Mesenchymal stem cell (in vitro differentiated cells and primary cell): Measurements from ENCODE around the gene RAB6B.

Source experiments
- DNase-seq: peaks from one replicate; pipeline ENCODE4 v3.0.0-alpha.2; 2013
- H2AFZ ChIP-seq: one replicate; pipeline ENCODE4 v1.6.1; 2013; ENCODE audit warnings: low read depth, mild to moderate bottlenecking, control low read depth, inconsistent platforms, low read length, moderate library complexity
- H2AK5ac ChIP-seq: 2 replicates; pipeline ENCODE4 v1.6.1; 2013; ENCODE audit warnings: low read length, moderate library complexity, mild to moderate bottlenecking, inconsistent platforms; ENCODE audit not compliant: severe bottlenecking
- H2BK120ac ChIP-seq: one replicate; pipeline ENCODE4 v1.6.1; 2013; ENCODE audit warnings: low read depth, mild to moderate bottlenecking, inconsistent platforms, low read length, moderate library complexity
- H2BK12ac ChIP-seq, 2 experiments: one replicate each; pipeline ENCODE4 v1.6.1; 2013; ENCODE audit warnings: inconsistent platforms in 2 of 2, low read length in 2 of 2, mild to moderate bottlenecking in 2 of 2, moderate library complexity in 2 of 2, control low read depth in 1 of 2
- H2BK15ac ChIP-seq: one replicate; pipeline ENCODE4 v1.6.1; 2013; ENCODE audit warnings: mild to moderate bottlenecking, low read depth, inconsistent platforms; ENCODE audit not compliant: poor library complexity, severe bottlenecking
- H2BK5ac ChIP-seq: 2 replicates; pipeline ENCODE4 v1.6.1; 2013; ENCODE audit warnings: low read depth, mild to moderate bottlenecking, low read length, control low read depth, inconsistent platforms; ENCODE audit not compliant: poor library complexity, severe bottlenecking
- H3K14ac ChIP-seq, 2 experiments: one replicate each; pipeline ENCODE4 v1.6.1; 2013; ENCODE audit warnings: inconsistent platforms in 2 of 2, low read length in 2 of 2, control low read depth in 1 of 2, mild to moderate bottlenecking in 1 of 2, moderate library complexity in 1 of 2
- H3K18ac ChIP-seq, 2 experiments: one replicate each; pipeline ENCODE4 v1.6.1; 2013; ENCODE audit warnings: inconsistent platforms in 2 of 2, low read length in 2 of 2, control low read depth in 1 of 2, low read depth in 1 of 2, mild to moderate bottlenecking in 1 of 2
- H3K23ac ChIP-seq, 2 experiments: one replicate each; pipeline ENCODE4 v1.6.1; 2013; ENCODE audit warnings: inconsistent platforms in 2 of 2, low read length in 2 of 2, mild to moderate bottlenecking in 2 of 2, moderate library complexity in 2 of 2, control low read depth in 1 of 2
- H3K27ac ChIP-seq: 2 replicates; pipeline ENCODE4 v1.5.1; 2013; ENCODE audit warnings: mild to moderate bottlenecking, moderate library complexity, low read length, control low read depth, inconsistent platforms; ENCODE audit not compliant: poor library complexity, severe bottlenecking
- H3K27me3 ChIP-seq, 2 experiments: 2 replicates each; pipeline versions ENCODE4 v1.6.1 to v1.7.0; 2013; ENCODE audit warnings: low read length in 2 of 2, mild to moderate bottlenecking in 2 of 2, moderate library complexity in 2 of 2, control low read depth in 1 of 2, inconsistent platforms in 1 of 2; ENCODE audit not compliant: control insufficient read depth in 1 of 2, insufficient read depth in 1 of 2
- H3K36me3 ChIP-seq, 2 experiments: 2 replicates each; pipeline versions ENCODE4 v1.6.1 to v1.7.0; 2013; ENCODE audit warnings: low read length in 2 of 2, control low read depth in 1 of 2, inconsistent platforms in 1 of 2, low read depth in 1 of 2, mild to moderate bottlenecking in 1 of 2; ENCODE audit not compliant: insufficient read depth in 2 of 2, control insufficient read depth in 1 of 2
- H3K4ac ChIP-seq, 2 experiments: one replicate each; pipeline ENCODE4 v1.6.1; 2013; ENCODE audit warnings: inconsistent platforms in 2 of 2, low read length in 2 of 2, mild to moderate bottlenecking in 2 of 2, moderate library complexity in 2 of 2, control low read depth in 1 of 2, low read depth in 1 of 2
- H3K4me1 ChIP-seq: 2 replicates; pipeline ENCODE4 v1.6.1; 2013; ENCODE audit warnings: low read depth, low read length, control low read depth; ENCODE audit not compliant: control insufficient read depth, insufficient read depth
- H3K4me2 ChIP-seq: 2 replicates; pipeline ENCODE4 v1.6.1; 2013; ENCODE audit warnings: low read length, mild to moderate bottlenecking, inconsistent platforms; ENCODE audit not compliant: poor library complexity, severe bottlenecking
- H3K4me3 ChIP-seq, 2 experiments: 2 replicates each; pipeline versions ENCODE4 v1.5.1 to v1.7.0; 2013; ENCODE audit warnings: low read length in 2 of 2, mild to moderate bottlenecking in 2 of 2, control low read depth in 1 of 2, low read depth in 1 of 2; ENCODE audit not compliant: insufficient read depth in 1 of 2
- H3K79me1 ChIP-seq: replicated peaks from 2 replicates; pipeline ENCODE4 v1.6.1; 2013; ENCODE audit warnings: mild to moderate bottlenecking, control low read depth, low read length, inconsistent platforms; ENCODE audit not compliant: poor library complexity, severe bottlenecking
- H3K9ac ChIP-seq: 2 replicates; pipeline ENCODE4 v1.7.0; 2013; ENCODE audit warnings: mild to moderate bottlenecking, low read length, moderate library complexity
- H3K9me3 ChIP-seq: 2 replicates; pipeline ENCODE4 v1.7.0; 2013; ENCODE audit warnings: mild to moderate bottlenecking, low read length; ENCODE audit not compliant: control insufficient read depth
- H4K8ac ChIP-seq: one replicate; pipeline ENCODE4 v1.6.1; 2013; ENCODE audit warnings: inconsistent platforms, mild to moderate bottlenecking, low read length, moderate library complexity
- H4K91ac ChIP-seq: one replicate; pipeline ENCODE4 v1.6.1; 2013; ENCODE audit warnings: mild to moderate bottlenecking, low read length, inconsistent platforms
- WGBS: methylation state at CpG from one replicate; pipeline ENCODE4 v1.1.7; 2013; ENCODE audit warnings: mixed read lengths; 5-methylcytosine and 5-hydroxymethylcytosine counted together

Gene RAB6B

GRCh38 chr3:133943639-133944141, 48.0 kb upstream of the RAB6B start:
- H4K91ac ChIP-seq = peak overlapping the region; percentile 4
- H4K8ac ChIP-seq = peak overlapping the region; percentile 51
- no peak overlapping the region for H2BK5ac ChIP-seq
- peaks cover 0 to 31% of the 10 kb centered on the region in 2 experiments for H3K27me3 ChIP-seq
- H3K79me1 ChIP-seq = no peaks in the 10 kb centered on the region
- no peak overlapping the region for H2AFZ ChIP-seq
- 36% methylated on average over 5 of the region's 5 CpGs for WGBS
- no peaks in the 10 kb centered on the region for H3K36me3 ChIP-seq
- H3K4me1 ChIP-seq = peaks cover 13% of the 10 kb centered on the region
- H2BK15ac ChIP-seq = no peak overlapping the region
- no peak overlapping the region for H3K23ac ChIP-seq
- no peak overlapping the region for H3K4ac ChIP-seq
- H3K18ac ChIP-seq = peak overlapping the region in 1 of 2 experiments; percentile 40
- no peak overlapping the region for H2BK12ac ChIP-seq
- H3K4me2 ChIP-seq = no peak overlapping the region
- peaks cover 1% of the 10 kb centered on the region for H3K9me3 ChIP-seq
- H3K9ac ChIP-seq = peak overlapping the region; percentile 15
- H3K14ac ChIP-seq = peak overlapping the region in 1 of 2 experiments; percentile 18
- no peak overlapping the region for H2BK120ac ChIP-seq
- no peak overlapping the region for H3K27ac ChIP-seq
- no peak overlapping the region for H2AK5ac ChIP-seq
- H3K4me3 ChIP-seq = peak overlapping the region in 1 of 2 experiments; percentile 43
- DNase-seq = peak; percentile 84

- DNase-seq = no peak
- 100% methylated on average over 1 of the region's 2 CpGs for WGBS
- no peak overlapping the region for H3K27ac ChIP-seq
- no peaks in the 10 kb centered on the region for H3K36me3 ChIP-seq
- H4K91ac ChIP-seq = peak overlapping the region; percentile 45
- H3K4me2 ChIP-seq = no peak overlapping the region
- H2BK12ac ChIP-seq = peak overlapping the region in 1 of 2 experiments; percentile 57
- H3K18ac ChIP-seq = no peak overlapping the region
- H2BK120ac ChIP-seq = no peak overlapping the region
- no peak overlapping the region for H2BK15ac ChIP-seq
- H3K4me1 ChIP-seq = peaks cover 13% of the 10 kb centered on the region
- H3K14ac ChIP-seq = no peak overlapping the region
- H3K23ac ChIP-seq = no peak overlapping the region
- no peak overlapping the region for H2BK5ac ChIP-seq
- no peak overlapping the region for H3K4ac ChIP-seq
- H3K4me3 ChIP-seq = no peak overlapping the region
- peaks cover 7% of the 10 kb centered on the region for H3K9me3 ChIP-seq
- no peak overlapping the region for H2AFZ ChIP-seq
- H3K79me1 ChIP-seq = no peaks in the 10 kb centered on the region
- H4K8ac ChIP-seq = no peak overlapping the region
- no peak overlapping the region for H2AK5ac ChIP-seq
- H3K27me3 ChIP-seq = peaks cover 0 to 33% of the 10 kb centered on the region in 2 experiments
- H3K9ac ChIP-seq = no peak overlapping the region
These were observed 47.4 kb upstream of the RAB6B start for GRCh38 chr3:133943031-133943535.

GRCh38 chr3:133941415-133941821, 45.7 kb upstream of the RAB6B start:
- Histone ChIP-seq H3K4me2 (no peak overlapping the region), H4K91ac (no peak overlapping the region)

GRCh38 chr3:133940536-133940935, 44.9 kb upstream of the RAB6B start:
- Histone ChIP-seq H3K4me1 (peaks cover 13% of the 10 kb centered on the region), H3K14ac (no peak overlapping the region), H2AK5ac (no peak overlapping the region), H2BK12ac (no peak overlapping the region), H2AFZ (no peak overlapping the region), H3K79me1 (no peaks in the 10 kb centered on the region), H2BK5ac (no peak overlapping the region), H3K27ac (no peak overlapping the region), H3K9ac (no peak overlapping the region), H3K4me3 (no peak overlapping the region), H2BK120ac (no peak overlapping the region), H3K23ac (peak overlapping the region in 1 of 2 experiments; percentile 14), H3K27me3 (peaks cover 15 to 53% of the 10 kb centered on the region in 2 experiments), H4K8ac (no peak overlapping the region), H3K4ac (no peak overlapping the region), H3K36me3 (no peaks in the 10 kb centered on the region), H2BK15ac (no peak overlapping the region), H3K9me3 (peaks cover 7% of the 10 kb centered on the region), H3K18ac (no peak overlapping the region), H4K91ac (no peak overlapping the region), H3K4me2 (no peak overlapping the region)
- no peak for DNase-seq
- 91% methylated on average over 9 of the region's 10 CpGs for WGBS

More at GRCh38 chr3:133941415-133941821, 45.7 kb upstream of the RAB6B start:
- Histone ChIP-seq H3K4ac (no peak overlapping the region), H2AK5ac (no peak overlapping the region), H3K79me1 (no peaks in the 10 kb centered on the region), H3K18ac (no peak overlapping the region), H3K23ac (no peak overlapping the region), H3K9me3 (peaks cover 7% of the 10 kb centered on the region), H2AFZ (no peak overlapping the region), H3K4me1 (peaks cover 13% of the 10 kb centered on the region), H2BK5ac (no peak overlapping the region), H2BK15ac (no peak overlapping the region), H3K9ac (no peak overlapping the region), H3K4me3 (no peak overlapping the region), H3K36me3 (no peaks in the 10 kb centered on the region), H4K8ac (no peak overlapping the region), H3K27ac (no peak overlapping the region), H3K27me3 (peaks cover 10 to 50% of the 10 kb centered on the region in 2 experiments), H2BK12ac (no peak overlapping the region), H3K14ac (no peak overlapping the region), H2BK120ac (no peak overlapping the region)
- 76% methylated on average over 7 of the region's 7 CpGs for WGBS
- no peak for DNase-seq
